SK-N-SH treated with all-trans-retinoic acid at 6 μM for 48 hours (cell line): ENCODE results near the gene UBLCP1.

Experiments
- ARNTL ChIP-seq: fragments of 450-650 bp; formaldehyde crosslinking; IDR thresholded peaks from 2 replicates; pipeline ENCODE4 v1.5.0; 2020; ENCODE audit warnings: low read depth, mild to moderate bottlenecking, moderate library complexity, borderline replicate concordance
- BACH2 ChIP-seq: fragments of 250-450 bp; sonication (Bioruptor Pico); IDR thresholded peaks from 2 replicates; pipeline ENCODE4 v1.9.0; 2021; ENCODE audit warnings: mild to moderate bottlenecking, borderline replicate concordance
- CSDC2 ChIP-seq: fragments of 250-450 bp; sonication (Bioruptor Pico); IDR thresholded peaks from 2 replicates; pipeline ENCODE4 v1.5.0; 2020; ENCODE audit warnings: mild to moderate bottlenecking, moderate library complexity
- ESRRG ChIP-seq: fragments of 250-450 bp; sonication (Bioruptor Pico); IDR thresholded peaks from 2 replicates; pipeline ENCODE4 v1.6.1; 2021; ENCODE audit warnings: mild to moderate bottlenecking
- OSR1 ChIP-seq: fragments of 250-450 bp; sonication (Bioruptor Pico); IDR thresholded peaks from 2 replicates; pipeline ENCODE4 v1.8.0; 2022; ENCODE audit warnings: moderate library complexity, mild to moderate bottlenecking, inconsistent platforms
- POU6F1 ChIP-seq: fragments of 250-450 bp; sonication (Bioruptor Pico); IDR thresholded peaks from 2 replicates; pipeline ENCODE4 v1.8.0; 2021; ENCODE audit warnings: low read depth, mild to moderate bottlenecking, moderate library complexity, borderline replicate concordance
- RARB ChIP-seq: fragments of 250-450 bp; sonication (Bioruptor Pico); IDR thresholded peaks from 2 replicates; pipeline ENCODE4 v1.8.0; 2021; ENCODE audit warnings: mild to moderate bottlenecking, moderate library complexity
- SNAI2 ChIP-seq: fragments of 250-450 bp; sonication (Bioruptor Pico); IDR thresholded peaks from 2 replicates; pipeline ENCODE4 v1.5.0; 2020; ENCODE audit warnings: mild to moderate bottlenecking, moderate library complexity
- TSHZ2 ChIP-seq: fragments of 250-450 bp; sonication (Bioruptor Pico); IDR thresholded peaks from 2 replicates; pipeline ENCODE4 v1.5.0; 2020; ENCODE audit warnings: mild to moderate bottlenecking, moderate library complexity
- ZFP3 ChIP-seq: fragments of 250-450 bp; sonication (Bioruptor Pico); IDR thresholded peaks from 2 replicates; pipeline ENCODE4 v1.5.0; 2020; ENCODE audit warnings: mild to moderate bottlenecking, moderate library complexity
- ZNF70 ChIP-seq: fragments of 450-650 bp; formaldehyde crosslinking; IDR thresholded peaks from 2 replicates; pipeline ENCODE4 v1.5.0; 2020; ENCODE audit warnings: mild to moderate bottlenecking, moderate library complexity

- TF ChIP-seq RARB (CRISPR knock-in tag), result no peak
- no peak for TF ChIP-seq ZFP3 (CRISPR knock-in tag)
- no peak for TF ChIP-seq ARNTL
- TF ChIP-seq ESRRG (CRISPR knock-in tag), result no peak
- no peak for TF ChIP-seq OSR1 (CRISPR knock-in tag)
- TF ChIP-seq TSHZ2 (CRISPR knock-in tag), result no peak
- no peak for TF ChIP-seq BACH2 (CRISPR knock-in tag)
- TF ChIP-seq POU6F1, result no peak
- TF ChIP-seq SNAI2, result no peak
- no peak for TF ChIP-seq ZNF70 (CRISPR knock-in tag)
- TF ChIP-seq CSDC2 (CRISPR knock-in tag), result no peak
Measured at GRCh38 chr5:159304961-159305595, 42.0 kb downstream of the UBLCP1 start.
